K562 (cell line): ENCODE results near the gene SFXN5. TPM values are rescaled to one million over a fixed set of nuclear protein-coding genes. Genes with fewer than 3 reads are reported as not detected.

ENCODE experiments used
- ATAC-seq: fragments of 200-7000 bp; cut with Tn5 transposase; 3 replicates; pipeline ENCODE4 v1.9.1; 2020; ENCODE audit warnings: moderate library complexity
- BruUV-seq: library from RNA; stranded (reverse); fragments of 400-500 nt; replicated peaks from 2 replicates; lab custom pipeline; 2021; lab: Mats Ljungman, UMichigan
- CTCF ChIA-PET: fragments of 300-600 bp; formaldehyde crosslinking; extraction: SDS; loops from one replicate; lab custom pipeline; 2021; ENCODE audit warnings: low intra/inter-chr PET ratio; lab: Yijun Ruan, JAX
- POLR2A ChIA-PET: fragments of 300-600, 350-650 bp; sonication (Branson Sonifier 250); formaldehyde crosslinking; extraction: SDS; loops from one replicate; lab custom pipeline; 2021; ENCODE audit warnings: antibody characterized with exemption, inconsistent platforms; lab: Yijun Ruan, JAX
- DNase-seq, 4 experiments: peaks; one replicate each; pipeline versions ENCODE4 v3.0.0 to v3.0.0-alpha.2; 2011 to 2018; ENCODE audit warnings: low spot score in 3 of 4, mixed read lengths in 3 of 4; ENCODE audit errors: extremely low read depth in 1 of 4
- FAIRE-seq: peaks from 2 replicates; lab custom pipeline; 2011; peaks lifted over from hg19 to GRCh38; lab: Jason Lieb, UNC
- H2AFZ ChIP-seq: 2 replicates; pipeline ENCODE4 v1.6.0; 2011; ENCODE audit warnings: low read depth, low read length, control low read depth, inconsistent platforms
- H3K27ac ChIP-seq: fragments of 200-600 bp; 3 replicates; pipeline ENCODE4 v1.8.0; 2011; ENCODE audit warnings: low read depth, mild to moderate bottlenecking, control low read depth, inconsistent platforms, low read length, moderate library complexity, mixed read lengths; ENCODE audit errors: extremely low read depth
- H3K27me3 ChIP-seq, 2 experiments: fragments of 300-600 bp in 1 of 2; 2 replicates in 1 of 2; 3 replicates in 1 of 2; pipeline versions ENCODE4 v1.6.0 to v1.8.0; 2011; ENCODE audit warnings: inconsistent platforms in 2 of 2, low read length in 2 of 2, mild to moderate bottlenecking in 1 of 2, mixed read lengths in 1 of 2, moderate library complexity in 1 of 2; ENCODE audit not compliant: control insufficient read depth in 2 of 2, insufficient read depth in 2 of 2
- H3K36me3 ChIP-seq: fragments of 300-600 bp; 3 replicates; pipeline ENCODE4 v1.8.0; 2011; ENCODE audit warnings: mild to moderate bottlenecking, low read length, inconsistent platforms; ENCODE audit not compliant: control insufficient read depth, insufficient read depth
- H3K4me1 ChIP-seq, 2 experiments: fragments of 200-600 bp in 1 of 2; replicated peaks in 1 of 2; 2 replicates in 1 of 2; 3 replicates in 1 of 2; pipeline versions ENCODE4 v1.5.1 to v1.8.0; 2011; ENCODE audit warnings: inconsistent platforms in 2 of 2, low read length in 2 of 2, mild to moderate bottlenecking in 1 of 2, mixed read lengths in 1 of 2, moderate library complexity in 1 of 2; ENCODE audit not compliant: control insufficient read depth in 2 of 2, insufficient read depth in 2 of 2
- H3K4me2 ChIP-seq: 2 replicates; pipeline ENCODE4 v1.6.1; 2011; ENCODE audit warnings: low read length, control low read depth, inconsistent platforms, mixed read lengths; ENCODE audit not compliant: insufficient read depth
- H3K4me3 ChIP-seq: fragments of 200-600 bp; sonication (generic), shearing (Covaris generic); 2 replicates; pipeline ENCODE4 v1.5.1; 2016; ENCODE audit warnings: control low read depth, inconsistent platforms
- H3K79me2 ChIP-seq: fragments of 200-600 bp; 3 replicates; pipeline ENCODE4 v1.8.0; 2011; ENCODE audit warnings: low read length, inconsistent platforms; ENCODE audit not compliant: control insufficient read depth, insufficient read depth
- H3K9ac ChIP-seq, 2 experiments: 2 replicates each; pipeline versions ENCODE4 v1.6.0 to v1.6.1; 2011; ENCODE audit warnings: low read depth in 2 of 2, low read length in 2 of 2, control low read depth in 1 of 2, inconsistent platforms in 1 of 2, mild to moderate bottlenecking in 1 of 2, mixed read lengths in 1 of 2; ENCODE audit not compliant: insufficient read depth in 1 of 2
- H3K9me1 ChIP-seq: one replicate; pipeline ENCODE4 v1.6.0; 2011; ENCODE audit warnings: inconsistent platforms, mild to moderate bottlenecking, low read length, moderate library complexity; ENCODE audit not compliant: control insufficient read depth, insufficient read depth
- H3K9me3 ChIP-seq: replicated peaks from 2 replicates; pipeline ENCODE4 v1.5.1; 2011; ENCODE audit warnings: low read depth, low read length, inconsistent platforms; ENCODE audit not compliant: control insufficient read depth, insufficient read depth
- H4K20me1 ChIP-seq: replicated peaks from 2 replicates; pipeline ENCODE4 v1.6.1; 2011; ENCODE audit warnings: low read length, inconsistent platforms, mixed read lengths; ENCODE audit not compliant: control insufficient read depth, insufficient read depth
- KAT8 ChIP-seq: fragments of 450-650 bp; IDR thresholded peaks from 2 replicates; pipeline ENCODE4 v1.6.1; 2016; ENCODE audit warnings: low read depth, mild to moderate bottlenecking
- NR2C1 ChIP-seq, 2 experiments: fragments of 450-650 bp; IDR thresholded peaks; 2 replicates each; pipeline ENCODE4 v1.6.1; 2017; ENCODE audit warnings: mild to moderate bottlenecking in 2 of 2, antibody characterized with exemption in 1 of 2, inconsistent platforms in 1 of 2, missing compliant biosample characterization in 1 of 2, missing genetic modification characterization in 1 of 2
- SMC3 ChIP-seq: conservative IDR thresholded peaks from 2 replicates; pipeline ENCODE4 v1.6.1; 2011; ENCODE audit warnings: low read depth, low read length, improper control_type of control experiment; ENCODE audit not compliant: insufficient read depth
- ZBTB7A ChIP-seq: IDR thresholded peaks from 2 replicates; pipeline ENCODE4 v1.6.1; 2011; ENCODE audit warnings: low read depth, mild to moderate bottlenecking, low read length, moderate library complexity, borderline replicate concordance; ENCODE audit not compliant: control insufficient read depth
- ZNF830 ChIP-seq: fragments of 250-450 bp; sonication (Bioruptor Pico); IDR thresholded peaks from 2 replicates; pipeline ENCODE4 v1.5.0; 2021; ENCODE audit warnings: mild to moderate bottlenecking
- WGBS: fragments of 100-300 bp; shearing (Covaris generic); methylation state at CpG from one replicate; pipeline ENCODE4 v1.1.6; 2016; ENCODE audit warnings: low coverage, mixed read lengths; ENCODE audit not compliant: insufficient coverage; ENCODE audit errors: missing lambda C conversion rate; 5-methylcytosine and 5-hydroxymethylcytosine counted together
- in situ Hi-C: fragments of 300-500 bp; cut with MboI; formaldehyde crosslinking; loops from 4 replicates; pipeline ENCODE4 v1.15.0; 2018; ENCODE audit warnings: inconsistent platforms, mixed read lengths
- intact Hi-C: fragments of 100-400 bp; cut with micrococcal nuclease; formaldehyde crosslinking; loops from 2 replicates; pipeline ENCODE4 v1.14.2; 2022
- polyA plus RNA-seq, 8 experiments: library from polyadenylated mRNA; depleted of rRNA in 4 of 8; stranded (reverse) in 5 of 8; unstranded in 3 of 8; fragments of >200 nt; fragmentation: Nextera tagmentation in 2 of 8; fragmentation: Illumina TruSeq in 1 of 8; extraction: Ambion mirVana in 2 of 8; extraction: Trizol in 1 of 8; gene quantifications; 2 replicates each; pipeline versions ENCODE4 v1.2.1 to v1.2.3, GENCODE V29; 2011 to 2014; ENCODE audit warnings: inconsistent platforms in 1 of 8, missing spikeins in 1 of 8
- total RNA-seq, 7 experiments: library from RNA; depleted of rRNA in 6 of 7; stranded (reverse); fragments of >200 nt in 6 of 7; fragmentation: Illumina TruSeq in 2 of 7; extraction: Trizol in 2 of 7; gene quantifications; 2 replicates each; pipeline versions ENCODE4 v1.2.1 to v1.2.3, GENCODE V29; 2011 to 2021; ENCODE audit warnings: low replicate concordance in 1 of 7
- TF ChIP-seq, protein P1 (sequence below): fragments of 250-450 bp; sonication (Bioruptor Pico); IDR thresholded peaks from 2 replicates; pipeline ENCODE4 v1.4.0; 2020; ENCODE audit warnings: mild to moderate bottlenecking, moderate library complexity, borderline replicate concordance
- TF ChIP-seq, protein P2 (sequence below), 2 experiments: fragments of 450-650 bp; conservative IDR thresholded peaks; 2 replicates each; pipeline ENCODE4 v1.6.1; 2017; ENCODE audit warnings: mild to moderate bottlenecking in 2 of 2, moderate library complexity in 2 of 2
- TF ChIP-seq, protein P3 (sequence below): fragments of 250-450 bp; sonication (Bioruptor Pico); IDR thresholded peaks from 2 replicates; pipeline ENCODE4 v1.5.1; 2021; ENCODE audit warnings: mild to moderate bottlenecking
- TF ChIP-seq, protein P4 (sequence below), 3 experiments: IDR thresholded peaks in 2 of 3; conservative IDR thresholded peaks in 1 of 3; 2 replicates each; pipeline ENCODE4 v1.5.1; 2011 to 2012; ENCODE audit warnings: low read length in 3 of 3, mild to moderate bottlenecking in 3 of 3, control low read depth in 2 of 3, improper control_type of control experiment in 1 of 3, inconsistent platforms in 1 of 3, low read depth in 1 of 3, mixed read lengths in 1 of 3, moderate library complexity in 1 of 3; ENCODE audit not compliant: insufficient read depth in 2 of 3

Gene SFXN5
- total and polyA plus RNA-seq, 9 of the 15 experiments (the other 6 are each of a cell fraction or from before 2014, with no cell fraction given), result 8.3 to 22.6 (median 16.0) TPM

DNA sequence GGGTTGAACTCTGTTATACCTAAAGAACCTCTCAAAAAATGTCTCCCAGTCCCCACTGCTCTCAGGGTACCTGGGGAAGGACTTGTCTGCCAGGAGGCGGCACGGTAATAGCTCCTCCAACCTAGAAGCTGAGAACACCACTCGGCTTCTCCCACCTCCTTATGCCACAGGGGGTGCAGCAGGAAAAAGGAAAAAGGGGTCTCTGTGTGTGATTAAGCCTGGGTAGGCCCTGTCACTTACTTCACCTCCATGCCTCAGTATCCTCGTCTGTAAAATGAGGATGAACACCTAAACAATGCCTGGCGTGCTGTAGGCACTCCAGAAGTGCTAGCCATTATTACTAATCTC, 77.6 kb downstream of the SFXN5 start (continued):
- TF ChIP-seq, protein P1, sequence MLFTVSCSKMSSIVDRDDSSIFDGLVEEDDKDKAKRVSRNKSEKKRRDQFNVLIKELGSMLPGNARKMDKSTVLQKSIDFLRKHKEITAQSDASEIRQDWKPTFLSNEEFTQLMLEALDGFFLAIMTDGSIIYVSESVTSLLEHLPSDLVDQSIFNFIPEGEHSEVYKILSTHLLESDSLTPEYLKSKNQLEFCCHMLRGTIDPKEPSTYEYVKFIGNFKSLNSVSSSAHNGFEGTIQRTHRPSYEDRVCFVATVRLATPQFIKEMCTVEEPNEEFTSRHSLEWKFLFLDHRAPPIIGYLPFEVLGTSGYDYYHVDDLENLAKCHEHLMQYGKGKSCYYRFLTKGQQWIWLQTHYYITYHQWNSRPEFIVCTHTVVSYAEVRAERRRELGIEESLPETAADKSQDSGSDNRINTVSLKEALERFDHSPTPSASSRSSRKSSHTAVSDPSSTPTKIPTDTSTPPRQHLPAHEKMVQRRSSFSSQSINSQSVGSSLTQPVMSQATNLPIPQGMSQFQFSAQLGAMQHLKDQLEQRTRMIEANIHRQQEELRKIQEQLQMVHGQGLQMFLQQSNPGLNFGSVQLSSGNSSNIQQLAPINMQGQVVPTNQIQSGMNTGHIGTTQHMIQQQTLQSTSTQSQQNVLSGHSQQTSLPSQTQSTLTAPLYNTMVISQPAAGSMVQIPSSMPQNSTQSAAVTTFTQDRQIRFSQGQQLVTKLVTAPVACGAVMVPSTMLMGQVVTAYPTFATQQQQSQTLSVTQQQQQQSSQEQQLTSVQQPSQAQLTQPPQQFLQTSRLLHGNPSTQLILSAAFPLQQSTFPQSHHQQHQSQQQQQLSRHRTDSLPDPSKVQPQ (CRISPR knock-in tag), result no peak
- TF ChIP-seq, protein P2, sequence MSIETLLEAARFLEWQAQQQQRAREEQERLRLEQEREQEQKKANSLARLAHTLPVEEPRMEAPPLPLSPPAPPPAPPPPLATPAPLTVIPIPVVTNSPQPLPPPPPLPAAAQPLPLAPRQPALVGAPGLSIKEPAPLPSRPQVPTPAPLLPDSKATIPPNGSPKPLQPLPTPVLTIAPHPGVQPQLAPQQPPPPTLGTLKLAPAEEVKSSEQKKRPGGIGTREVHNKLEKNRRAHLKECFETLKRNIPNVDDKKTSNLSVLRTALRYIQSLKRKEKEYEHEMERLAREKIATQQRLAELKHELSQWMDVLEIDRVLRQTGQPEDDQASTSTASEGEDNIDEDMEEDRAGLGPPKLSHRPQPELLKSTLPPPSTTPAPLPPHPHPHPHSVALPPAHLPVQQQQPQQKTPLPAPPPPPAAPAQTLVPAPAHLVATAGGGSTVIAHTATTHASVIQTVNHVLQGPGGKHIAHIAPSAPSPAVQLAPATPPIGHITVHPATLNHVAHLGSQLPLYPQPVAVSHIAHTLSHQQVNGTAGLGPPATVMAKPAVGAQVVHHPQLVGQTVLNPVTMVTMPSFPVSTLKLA (conservative IDR thresholded peaks at IDR 0.05), result no peak
- no peak for TF ChIP-seq KAT8
- TF ChIP-seq, all 486 proteins: peak for 0

DNA sequence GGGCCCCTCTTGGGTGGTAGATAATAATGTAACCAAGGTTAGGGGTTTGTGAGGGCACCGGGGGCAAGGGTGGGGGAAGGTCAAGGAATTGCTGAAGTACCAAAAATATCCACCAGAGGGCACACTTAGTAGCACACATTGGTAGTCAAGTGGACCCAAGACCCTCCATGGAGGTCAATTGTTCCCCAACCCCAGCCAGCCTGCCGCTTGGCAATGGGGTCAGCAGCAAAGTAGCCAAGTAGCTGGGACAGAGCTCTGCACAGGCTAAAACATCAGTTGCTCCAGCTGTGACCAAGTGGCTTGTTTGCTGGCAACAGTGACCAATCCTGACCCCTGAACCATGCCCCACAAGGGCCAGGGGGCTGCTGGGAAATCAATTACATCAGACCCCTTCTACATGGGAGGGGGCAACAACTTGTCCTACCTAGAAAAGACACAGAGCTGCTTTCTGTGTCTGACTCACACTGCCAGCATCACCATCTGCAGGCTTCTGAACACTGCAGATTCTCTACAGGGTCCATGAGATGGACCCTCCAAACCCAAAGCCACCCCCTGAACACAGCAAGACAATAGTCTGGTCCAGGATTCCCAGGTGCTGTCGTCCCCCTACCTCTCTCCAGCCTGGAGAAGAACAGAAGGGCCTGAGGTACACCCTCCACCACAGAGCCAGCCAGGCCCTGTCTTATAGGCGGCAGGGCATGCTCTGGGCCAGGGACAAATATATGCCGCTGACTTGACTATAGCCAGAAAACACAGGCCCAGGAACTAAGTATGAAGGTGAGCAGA, 78.2 kb downstream of the SFXN5 start:
- no peak overlapping the region for H3K9ac ChIP-seq
- ChIA-PET CTCF (interaction anchor here (0.8 to 2.3 kb wide), 5 partner anchors 93 to 185 kb away, joined by 5 to 16 read pairs (median 7); no protein-coding TSS in a partner anchor), POLR2A (interaction anchor here (0.6 kb wide), 1 partner anchor 31 kb away, joined by 3 read pairs; no protein-coding TSS in a partner anchor)
- 0 out of 2 replicates have a peak, but pooled peaks cover 3% of the 10 kb centered on the region for H4K20me1 ChIP-seq
- peak; percentile 70 to 86 (median 79) for DNase-seq
- no peaks in the 10 kb centered on the region for H3K9me3 ChIP-seq
- no peak overlapping the region for H3K4me3 ChIP-seq
- peaks cover 3% of the 10 kb centered on the region for H3K9me1 ChIP-seq
- FAIRE-seq, result peak; percentile 90
- ATAC-seq, result peak; percentile 86
- no peak overlapping the region for H2AFZ ChIP-seq
- WGBS, result 32% methylated on average over 5 of the region's 5 CpGs
- H3K27ac ChIP-seq, result no peak overlapping the region
- intact Hi-C loops (loop anchor here (1.0 to 2.0 kb wide), 3 partner anchors 78 to 183 kb away; partner anchors contain the start of gene SFXN5), in situ Hi-C loops (no loop called here)
- H3K27me3 ChIP-seq, result no peaks in the 10 kb centered on the region
- H3K4me2 ChIP-seq, result no peak overlapping the region
- H3K4me1 ChIP-seq, result peaks cover 0 to 12% of the 10 kb centered on the region in 2 experiments; a peak in 2 of 5 replicates
- H3K79me2 ChIP-seq, result no peaks in the 10 kb centered on the region
- no TSS peak for BruUV-seq
- no peaks in the 10 kb centered on the region for H3K36me3 ChIP-seq
- TF ChIP-seq SMC3 (peak; percentile 67), ZBTB7A (peak; percentile 64), NR2C1 (IDR thresholded peaks at IDR 0.05) (peak; percentile 54; the same call in 1 of the 2 replicates), NR2C1 (tag; IDR thresholded peaks at IDR 0.05) (peak; percentile 65; the same call in 1 of the 2 replicates), ZNF830 (CRISPR knock-in tag) (no peak)
- TF ChIP-seq, protein P3, sequence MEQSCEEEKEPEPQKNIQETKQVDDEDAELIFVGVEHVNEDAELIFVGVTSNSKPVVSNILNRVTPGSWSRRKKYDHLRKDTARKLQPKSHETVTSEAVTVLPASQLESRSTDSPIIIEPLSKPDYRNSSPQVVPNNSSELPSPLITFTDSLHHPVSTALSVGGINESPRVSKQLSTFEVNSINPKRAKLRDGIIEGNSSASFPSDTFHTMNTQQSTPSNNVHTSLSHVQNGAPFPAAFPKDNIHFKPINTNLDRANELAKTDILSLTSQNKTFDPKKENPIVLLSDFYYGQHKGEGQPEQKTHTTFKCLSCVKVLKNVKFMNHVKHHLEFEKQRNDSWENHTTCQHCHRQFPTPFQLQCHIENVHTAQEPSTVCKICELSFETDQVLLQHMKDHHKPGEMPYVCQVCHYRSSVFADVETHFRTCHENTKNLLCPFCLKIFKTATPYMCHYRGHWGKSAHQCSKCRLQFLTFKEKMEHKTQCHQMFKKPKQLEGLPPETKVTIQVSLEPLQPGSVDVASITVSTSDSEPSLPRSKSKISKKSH (CRISPR knock-in tag), result no peak
- TF ChIP-seq, protein P4, sequence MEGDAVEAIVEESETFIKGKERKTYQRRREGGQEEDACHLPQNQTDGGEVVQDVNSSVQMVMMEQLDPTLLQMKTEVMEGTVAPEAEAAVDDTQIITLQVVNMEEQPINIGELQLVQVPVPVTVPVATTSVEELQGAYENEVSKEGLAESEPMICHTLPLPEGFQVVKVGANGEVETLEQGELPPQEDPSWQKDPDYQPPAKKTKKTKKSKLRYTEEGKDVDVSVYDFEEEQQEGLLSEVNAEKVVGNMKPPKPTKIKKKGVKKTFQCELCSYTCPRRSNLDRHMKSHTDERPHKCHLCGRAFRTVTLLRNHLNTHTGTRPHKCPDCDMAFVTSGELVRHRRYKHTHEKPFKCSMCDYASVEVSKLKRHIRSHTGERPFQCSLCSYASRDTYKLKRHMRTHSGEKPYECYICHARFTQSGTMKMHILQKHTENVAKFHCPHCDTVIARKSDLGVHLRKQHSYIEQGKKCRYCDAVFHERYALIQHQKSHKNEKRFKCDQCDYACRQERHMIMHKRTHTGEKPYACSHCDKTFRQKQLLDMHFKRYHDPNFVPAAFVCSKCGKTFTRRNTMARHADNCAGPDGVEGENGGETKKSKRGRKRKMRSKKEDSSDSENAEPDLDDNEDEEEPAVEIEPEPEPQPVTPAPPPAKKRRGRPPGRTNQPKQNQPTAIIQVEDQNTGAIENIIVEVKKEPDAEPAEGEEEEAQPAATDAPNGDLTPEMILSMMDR (IDR thresholded peaks at IDR 0.05 in 2 of 3, conservative IDR thresholded peaks at IDR 0.05 in 1 of 3; ENCODE audit: insufficient read depth in 2 of 3, low read depth in 1 of 3, low read length in 3 of 3), result peak; percentile 68 to 79 (median 72)
